GM12801 (cell line): ENCODE results near the gene MYO1A.

Experiments used
- TF ChIP-seq, protein P1 (sequence below): IDR thresholded peaks from one replicate; pipeline ENCODE4 v1.5.1; 2011; ENCODE audit warnings: control low read depth; ENCODE audit not compliant: insufficient read length; ENCODE audit errors: extremely low read depth

The MYO1A gene

DNA sequence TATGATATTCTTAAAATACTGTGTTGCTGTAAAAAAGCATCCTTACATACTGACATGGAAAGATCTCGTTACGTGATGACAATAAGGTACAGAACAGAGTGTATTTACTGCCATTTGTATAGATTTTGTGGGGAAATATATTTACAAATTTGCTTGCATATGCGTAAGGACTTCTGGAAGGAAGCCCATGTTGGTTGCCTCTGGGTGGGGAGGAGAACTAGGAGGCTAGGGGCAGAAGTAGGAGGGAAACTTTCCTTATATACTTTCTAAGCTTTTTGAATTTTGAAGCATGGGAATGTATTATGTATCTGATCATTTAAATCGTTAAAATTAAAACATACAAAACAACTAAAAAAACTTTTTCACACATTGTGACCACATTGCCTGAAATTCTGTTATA is 9.7 kb downstream of the MYO1A start:
- TF ChIP-seq, protein P1, sequence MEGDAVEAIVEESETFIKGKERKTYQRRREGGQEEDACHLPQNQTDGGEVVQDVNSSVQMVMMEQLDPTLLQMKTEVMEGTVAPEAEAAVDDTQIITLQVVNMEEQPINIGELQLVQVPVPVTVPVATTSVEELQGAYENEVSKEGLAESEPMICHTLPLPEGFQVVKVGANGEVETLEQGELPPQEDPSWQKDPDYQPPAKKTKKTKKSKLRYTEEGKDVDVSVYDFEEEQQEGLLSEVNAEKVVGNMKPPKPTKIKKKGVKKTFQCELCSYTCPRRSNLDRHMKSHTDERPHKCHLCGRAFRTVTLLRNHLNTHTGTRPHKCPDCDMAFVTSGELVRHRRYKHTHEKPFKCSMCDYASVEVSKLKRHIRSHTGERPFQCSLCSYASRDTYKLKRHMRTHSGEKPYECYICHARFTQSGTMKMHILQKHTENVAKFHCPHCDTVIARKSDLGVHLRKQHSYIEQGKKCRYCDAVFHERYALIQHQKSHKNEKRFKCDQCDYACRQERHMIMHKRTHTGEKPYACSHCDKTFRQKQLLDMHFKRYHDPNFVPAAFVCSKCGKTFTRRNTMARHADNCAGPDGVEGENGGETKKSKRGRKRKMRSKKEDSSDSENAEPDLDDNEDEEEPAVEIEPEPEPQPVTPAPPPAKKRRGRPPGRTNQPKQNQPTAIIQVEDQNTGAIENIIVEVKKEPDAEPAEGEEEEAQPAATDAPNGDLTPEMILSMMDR, result no peak

DNA sequence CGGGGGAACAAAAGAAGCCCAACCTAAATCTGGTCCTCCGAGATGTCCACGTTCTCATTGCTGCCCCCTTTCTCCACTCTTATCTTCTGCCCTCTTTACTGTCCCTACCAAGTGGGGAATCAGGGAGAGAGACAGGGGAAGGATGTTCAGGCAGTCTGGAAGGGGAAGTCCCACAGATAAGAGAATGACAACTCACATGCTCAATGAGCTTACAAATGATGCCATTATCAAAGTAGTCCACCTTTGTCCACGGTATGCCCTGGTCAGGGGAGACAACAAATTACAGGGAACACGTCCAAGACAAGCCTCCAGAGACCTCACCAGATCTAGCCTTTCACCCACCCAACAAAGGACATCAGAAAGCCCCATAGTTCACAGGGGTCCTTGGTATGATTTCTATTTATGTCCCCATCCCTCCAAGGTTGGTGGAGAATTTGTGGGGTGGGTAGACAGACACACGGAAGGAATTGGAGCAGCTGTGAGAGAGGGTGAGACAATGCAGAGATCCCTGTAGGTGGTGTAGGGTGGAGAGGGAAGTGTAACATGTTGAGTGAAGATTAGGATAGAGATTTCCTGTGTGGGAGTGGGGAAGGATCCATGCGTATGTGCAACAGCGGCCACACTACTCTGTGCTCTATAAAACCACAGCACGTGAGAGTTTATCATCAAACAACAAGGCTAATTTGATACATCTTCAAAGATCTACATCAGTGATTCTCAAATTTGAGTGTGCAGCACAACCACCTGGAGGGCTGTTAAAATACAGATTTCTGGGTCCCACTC is 10.7 kb downstream of the MYO1A start:
- TF ChIP-seq, protein P1, result no peak

DNA sequence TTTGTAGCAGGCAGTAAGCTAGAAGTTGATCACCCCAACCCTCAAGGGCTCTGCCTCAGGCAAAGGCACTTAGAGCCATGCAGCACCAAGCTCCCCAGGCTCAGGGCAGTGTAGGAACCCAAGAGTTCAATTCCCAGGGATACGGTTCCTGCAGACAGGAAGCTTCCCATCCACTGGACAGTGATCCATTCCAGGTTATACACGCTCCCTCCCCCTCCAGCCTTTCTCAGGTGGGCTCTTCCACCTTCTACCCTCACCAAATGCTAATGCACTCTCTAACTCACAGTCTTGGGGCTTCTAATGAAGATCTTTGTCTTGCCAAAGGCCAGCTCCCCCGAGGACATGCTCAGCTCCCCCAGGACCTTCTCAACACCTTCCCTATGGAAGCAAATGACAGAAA is 12.7 kb downstream of the MYO1A start:
- TF ChIP-seq, protein P1, result no peak

DNA sequence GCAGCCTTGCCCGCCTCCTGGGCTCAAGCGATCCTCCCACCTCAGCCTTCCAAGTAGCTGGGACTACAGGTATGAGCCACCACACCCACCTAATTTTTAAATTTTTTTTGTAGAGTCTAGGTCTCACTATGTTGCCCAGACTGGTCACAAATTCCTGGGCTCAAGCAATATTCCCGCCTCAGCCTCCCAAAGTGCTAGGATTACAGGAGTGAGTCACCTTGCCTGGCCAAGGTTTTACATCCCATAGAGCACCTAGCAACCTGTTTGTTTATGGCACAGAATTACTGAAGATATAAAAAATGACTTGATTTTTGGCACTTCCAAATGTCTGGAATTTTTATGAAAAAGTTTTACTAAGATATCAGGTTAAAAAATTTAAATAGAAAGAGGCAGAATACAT is 16.5 kb downstream of the MYO1A start:
- TF ChIP-seq, protein P1, result no peak

DNA sequence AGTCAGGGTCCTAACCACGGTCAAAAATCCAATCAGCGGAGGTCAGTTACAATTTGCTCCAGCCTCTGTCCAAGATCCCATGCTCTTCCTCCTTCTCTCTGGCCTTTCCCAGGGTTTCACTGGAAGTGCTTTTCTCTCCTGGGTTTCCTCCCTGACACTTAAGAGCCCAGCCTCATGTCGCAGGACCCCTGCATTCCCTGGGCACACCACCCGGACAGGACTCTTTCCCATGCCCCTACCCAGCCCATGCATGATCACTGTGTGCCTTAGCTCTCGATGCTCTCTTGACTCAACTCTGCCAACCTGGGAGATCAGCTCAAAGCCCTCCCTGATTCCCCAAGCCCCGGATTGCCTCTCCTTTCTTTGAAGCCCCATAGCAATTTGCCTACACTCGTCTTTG is 18.1 kb downstream of the MYO1A start:
- TF ChIP-seq, protein P1, result no peak

DNA sequence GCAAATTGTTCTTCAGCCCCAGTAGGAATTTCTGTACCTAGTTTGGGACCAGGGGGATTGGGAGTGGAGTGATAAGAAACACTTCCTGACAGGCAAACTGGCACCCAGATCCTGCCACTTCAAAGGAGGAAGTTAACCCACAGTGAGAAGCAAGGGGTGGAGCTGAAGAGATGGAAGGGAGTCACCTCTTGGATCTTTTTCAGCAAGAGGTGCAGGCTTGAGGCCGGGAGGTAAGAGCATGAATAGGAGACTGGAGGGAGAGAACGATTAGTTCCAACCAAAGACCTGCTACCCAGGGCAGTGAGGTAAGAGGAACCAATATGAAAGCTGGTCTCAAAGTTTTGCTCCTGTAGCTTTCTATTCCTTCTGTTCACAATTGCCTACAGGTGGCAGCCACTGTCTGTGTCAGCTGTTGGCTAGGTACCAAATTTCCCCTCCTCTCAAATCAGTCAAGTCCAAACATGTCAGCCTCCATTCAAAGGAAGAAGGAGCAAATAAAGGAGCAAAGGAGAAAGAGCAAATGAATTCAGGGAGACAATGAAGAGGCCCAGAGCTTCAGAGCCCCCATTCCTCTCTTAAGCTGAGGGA is 18.7 kb downstream of the MYO1A start:
- TF ChIP-seq, protein P1, result no peak

DNA sequence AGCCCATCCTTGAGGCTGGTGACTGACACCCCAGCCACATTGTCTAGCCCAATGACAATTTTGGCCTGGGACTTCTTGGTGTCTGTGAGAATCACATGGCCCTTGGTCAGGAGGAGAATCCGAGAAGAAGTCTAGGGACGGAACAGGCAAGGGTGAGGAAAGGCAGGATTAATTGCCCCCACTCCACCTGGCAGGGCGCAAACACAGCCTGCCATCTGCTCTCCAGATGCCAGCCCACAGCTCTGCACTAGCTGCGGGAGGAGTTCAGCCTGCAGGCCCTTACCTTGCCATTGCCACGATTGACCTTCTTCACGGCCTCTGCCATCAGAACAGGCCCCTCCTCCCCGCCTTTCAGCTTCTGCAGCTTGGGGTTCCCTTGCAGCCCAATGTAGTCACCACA is 20.5 kb downstream of the MYO1A start:
- TF ChIP-seq, protein P1, result no peak
